KMS-11 (cell line): ENCODE data around the gene TTC39C.

ENCODE experiments used
- H2AFZ ChIP-seq: fragments of 200-600 bp; sonication (generic); 2 replicates; pipeline ENCODE4 v1.6.1; 2016; ENCODE audit warnings: antibody characterized with exemption, mixed run types, low read depth
- H3K27ac ChIP-seq: fragments of 200-600 bp; sonication (generic); 2 replicates; pipeline ENCODE4 v1.6.1; 2016; ENCODE audit warnings: mild to moderate bottlenecking, mixed run types
- H3K27me3 ChIP-seq: fragments of 200-600 bp; sonication (generic); 2 replicates; pipeline ENCODE4 v1.6.1; 2017; ENCODE audit warnings: mild to moderate bottlenecking, low read depth, mixed run types, moderate library complexity; ENCODE audit not compliant: insufficient read depth
- H3K36me3 ChIP-seq: fragments of 200-600 bp; sonication (generic); 2 replicates; pipeline ENCODE4 v1.6.1; 2017; ENCODE audit warnings: mild to moderate bottlenecking, mixed run types; ENCODE audit not compliant: insufficient read depth
- H3K4me1 ChIP-seq: fragments of 200-600 bp; sonication (generic); 2 replicates; pipeline ENCODE4 v1.6.1; 2016; ENCODE audit warnings: mild to moderate bottlenecking, low read depth, mixed run types; ENCODE audit not compliant: poor library complexity, severe bottlenecking
- H3K4me2 ChIP-seq: fragments of 200-600 bp; sonication (generic); 2 replicates; pipeline ENCODE4 v1.7.0; 2016; ENCODE audit warnings: mild to moderate bottlenecking, mixed run types
- H3K4me3 ChIP-seq: fragments of 200-600 bp; sonication (generic); IDR thresholded peaks from 2 replicates; pipeline ENCODE4 v1.6.1; 2017; ENCODE audit warnings: low read depth, low read length, mixed read lengths; ENCODE audit not compliant: insufficient read depth
- H3K79me2 ChIP-seq: fragments of 200-600 bp; sonication (generic); 2 replicates; pipeline ENCODE4 v1.6.1; 2016; ENCODE audit warnings: low read depth, mixed run types; ENCODE audit not compliant: insufficient read depth
- H3K9ac ChIP-seq: fragments of 200-600 bp; sonication (generic); 2 replicates; pipeline ENCODE4 v1.6.1; 2016; ENCODE audit warnings: mild to moderate bottlenecking, mixed run types
- H4K20me1 ChIP-seq: fragments of 200-600 bp; sonication (generic); 2 replicates; pipeline ENCODE4 v1.6.1; 2016; ENCODE audit warnings: mild to moderate bottlenecking, mixed run types; ENCODE audit not compliant: insufficient read depth
- CTCF ChIP-seq: fragments of 200-600 bp; sonication (generic); conservative IDR thresholded peaks from 2 replicates; pipeline ENCODE4 v1.6.1; 2017; ENCODE audit warnings: low read depth, mild to moderate bottlenecking, antibody characterized with exemption, low read length, moderate library complexity, mixed read lengths

Gene TTC39C

GRCh38 chr18:24112464-24112863 lies 97.9 kb downstream of the TTC39C start:
- Histone ChIP-seq H3K9ac (no peak overlapping the region), H3K36me3 (no peaks in the 10 kb centered on the region), H3K79me2 (no peaks in the 10 kb centered on the region), H3K27me3 (no peaks in the 10 kb centered on the region), H3K4me3 (no peak overlapping the region), H4K20me1 (no peaks in the 10 kb centered on the region), H3K4me2 (no peak overlapping the region), H3K27ac (no peak overlapping the region), H3K4me1 (no peaks in the 10 kb centered on the region), H2AFZ (no peak overlapping the region)
- TF ChIP-seq CTCF: no peak

- Histone ChIP-seq H3K4me2 (no peak overlapping the region), H3K4me3 (no peak overlapping the region), H3K27ac (no peak overlapping the region), H3K79me2 (no peaks in the 10 kb centered on the region), H3K36me3 (no peaks in the 10 kb centered on the region), H3K9ac (no peak overlapping the region), H2AFZ (no peak overlapping the region), H3K4me1 (no peaks in the 10 kb centered on the region), H4K20me1 (no peaks in the 10 kb centered on the region), H3K27me3 (no peaks in the 10 kb centered on the region)
- TF ChIP-seq CTCF: no peak
Measured at GRCh38 chr18:24112874-24113615, 98.5 kb downstream of the TTC39C start.

- Histone ChIP-seq H3K4me1 (no peaks in the 10 kb centered on the region), H3K9ac (no peak overlapping the region), H3K4me3 (no peak overlapping the region), H4K20me1 (no peaks in the 10 kb centered on the region), H3K36me3 (no peaks in the 10 kb centered on the region), H3K27me3 (no peaks in the 10 kb centered on the region), H3K4me2 (no peak overlapping the region), H3K79me2 (no peaks in the 10 kb centered on the region), H2AFZ (no peak overlapping the region), H3K27ac (no peak overlapping the region)
- no peak for TF ChIP-seq CTCF
Measured at GRCh38 chr18:24114924-24115549, 100.5 kb downstream of the TTC39C start.

GRCh38 chr18:24115628-24116027 lies 101.1 kb downstream of the TTC39C start:
- Histone ChIP-seq H4K20me1 (no peaks in the 10 kb centered on the region), H3K9ac (no peak overlapping the region), H3K27ac (no peak overlapping the region), H3K27me3 (no peaks in the 10 kb centered on the region), H3K36me3 (no peaks in the 10 kb centered on the region), H2AFZ (no peak overlapping the region), H3K4me2 (no peak overlapping the region), H3K79me2 (no peaks in the 10 kb centered on the region), H3K4me1 (no peaks in the 10 kb centered on the region), H3K4me3 (no peak overlapping the region)
- no peak for TF ChIP-seq CTCF
